K562 (cell line): Measurements from ENCODE around the gene DIRAS1.

ENCODE experiments used
- ARID3A ChIP-seq: IDR thresholded peaks from 2 replicates; pipeline ENCODE4 v1.6.1; 2012; ENCODE audit warnings: low read depth, low read length, improper control_type of control experiment, borderline replicate concordance
- CREB3 ChIP-seq: fragments of 450-650 bp; conservative IDR thresholded peaks from 2 replicates; pipeline ENCODE4 v1.6.1; 2016; ENCODE audit warnings: missing genetic modification characterization, low read depth, mild to moderate bottlenecking, missing compliant biosample characterization, moderate library complexity
- CTCF ChIP-seq, 3 experiments: IDR thresholded peaks in 2 of 3; conservative IDR thresholded peaks in 1 of 3; 2 replicates each; pipeline ENCODE4 v1.5.1; 2011 to 2012; ENCODE audit warnings: low read length in 3 of 3, mild to moderate bottlenecking in 3 of 3, control low read depth in 2 of 3, improper control_type of control experiment in 1 of 3, inconsistent platforms in 1 of 3, low read depth in 1 of 3, mixed read lengths in 1 of 3, moderate library complexity in 1 of 3; ENCODE audit not compliant: insufficient read depth in 2 of 3
- KDM2B ChIP-seq: fragments of 250-450 bp; sonication (Bioruptor Pico); IDR thresholded peaks from 2 replicates; pipeline ENCODE4 v1.8.0; 2021; ENCODE audit warnings: mild to moderate bottlenecking, moderate library complexity
- ZNF24 ChIP-seq: fragments of 450-650 bp; IDR thresholded peaks from 2 replicates; pipeline ENCODE4 v1.6.1; 2016
- TF ChIP-seq, protein P1 (sequence below): sonication (generic); formaldehyde crosslinking; IDR thresholded peaks from 2 replicates; pipeline ENCODE4 v1.9.0; 2022; ENCODE audit warnings: mild to moderate bottlenecking, missing genetic modification reagents

DNA sequence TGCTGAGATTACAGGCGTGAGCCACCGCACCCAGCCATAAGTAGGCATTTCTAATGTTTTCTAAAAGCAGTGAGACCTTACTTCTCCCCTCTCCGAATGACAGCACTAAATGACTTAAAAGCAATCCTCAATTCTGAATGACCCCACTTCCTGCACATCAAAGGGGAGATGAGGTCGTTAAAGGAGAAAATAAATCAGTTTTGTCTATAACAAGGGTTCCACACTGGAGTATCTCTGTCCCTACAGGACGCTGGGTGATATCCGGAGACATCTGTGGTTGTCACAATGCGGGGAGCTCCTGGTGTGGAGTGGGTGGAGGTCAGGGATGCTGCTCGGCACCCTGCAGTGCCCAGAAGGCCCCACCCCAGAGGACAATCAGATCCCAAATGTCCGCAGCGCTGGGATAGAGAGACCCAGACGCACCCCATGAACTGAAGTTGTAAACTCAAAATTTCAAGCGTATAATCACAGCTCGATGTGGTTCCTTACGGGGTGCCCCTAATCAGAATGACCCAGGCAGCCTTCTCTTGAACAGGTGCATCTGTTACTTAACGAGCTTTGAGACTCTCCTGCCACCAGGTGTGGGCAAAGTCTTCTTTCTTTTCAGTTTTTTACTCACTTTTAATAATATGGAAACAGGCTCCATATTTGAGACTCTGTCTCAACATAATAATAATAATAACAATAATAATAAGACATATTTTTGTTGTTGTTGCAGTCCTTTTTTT, 21.6 kb downstream of the DIRAS1 start:
- TF ChIP-seq, protein P1, sequence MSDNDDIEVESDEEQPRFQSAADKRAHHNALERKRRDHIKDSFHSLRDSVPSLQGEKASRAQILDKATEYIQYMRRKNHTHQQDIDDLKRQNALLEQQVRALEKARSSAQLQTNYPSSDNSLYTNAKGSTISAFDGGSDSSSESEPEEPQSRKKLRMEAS = no peak
- TF ChIP-seq CTCF (IDR thresholded peaks at IDR 0.05 in 2 of 3, conservative IDR thresholded peaks at IDR 0.05 in 1 of 3; ENCODE audit: insufficient read depth in 2 of 3, low read depth in 1 of 3, low read length in 3 of 3) (no peak), ZNF24 (no peak), ARID3A (no peak), KDM2B (CRISPR knock-in tag) (no peak), CREB3 (tag) (no peak)
